Endothelial cell of umbilical vein (primary cell): ENCODE results near the gene EPSTI1. TPM values are rescaled to one million over a fixed set of nuclear protein-coding genes. Genes with fewer than 3 reads are reported as not detected.

Experiments used
- BruUV-seq: library from RNA; stranded (reverse); fragments of 400-500 nt; replicated peaks from 2 replicates; lab custom pipeline; 2021; lab: Mats Ljungman, UMichigan
- CTCF ChIA-PET: fragments of 300-600, 350-600 bp; sonication (Branson Sonifier 250); formaldehyde crosslinking; loops from one replicate; lab custom pipeline; 2021; ENCODE audit warnings: antibody characterized with exemption, inconsistent platforms; lab: Charles Lee
- POLR2A ChIA-PET: fragments of 300-600, 350-600 bp; sonication (Branson Sonifier 250); formaldehyde crosslinking; loops from one replicate; lab custom pipeline; 2021; ENCODE audit warnings: antibody characterized with exemption, inconsistent platforms; lab: Charles Lee
- DNase-seq: peaks from one replicate; pipeline ENCODE4 v3.0.0-alpha.2; 2011; ENCODE audit warnings: low read depth, low spot score
- FAIRE-seq: peaks from 2 replicates; lab custom pipeline; 2011; peaks lifted over from hg19 to GRCh38; lab: Jason Lieb, UNC
- H2AFZ ChIP-seq: 2 replicates; pipeline ENCODE4 v1.6.0; 2012; ENCODE audit warnings: low read depth, low read length, control low read depth, inconsistent platforms
- H3K27ac ChIP-seq: 2 replicates; pipeline ENCODE4 v1.5.1; 2011; ENCODE audit warnings: low read depth, mild to moderate bottlenecking, control low read depth, low read length, moderate library complexity; ENCODE audit not compliant: insufficient read depth
- H3K27me3 ChIP-seq, 2 experiments: 2 replicates each; pipeline versions ENCODE4 v1.6.0 to v1.6.1; 2011; ENCODE audit warnings: low read length in 2 of 2, mixed read lengths in 1 of 2; ENCODE audit not compliant: control insufficient read depth in 2 of 2, insufficient read depth in 2 of 2
- H3K36me3 ChIP-seq, 2 experiments: 2 replicates in 1 of 2; 3 replicates in 1 of 2; pipeline ENCODE4 v1.5.1; 2011; ENCODE audit warnings: low read length in 2 of 2, mild to moderate bottlenecking in 1 of 2, moderate library complexity in 1 of 2; ENCODE audit not compliant: control insufficient read depth in 2 of 2, insufficient read depth in 2 of 2; ENCODE audit errors: extremely low read depth in 1 of 2
- H3K4me1 ChIP-seq: 3 replicates; pipeline ENCODE4 v1.5.1; 2011; ENCODE audit warnings: mild to moderate bottlenecking, low read length; ENCODE audit not compliant: control insufficient read depth, insufficient read depth; ENCODE audit errors: extremely low read depth
- H3K4me2 ChIP-seq: 2 replicates; pipeline ENCODE4 v1.6.1; 2011; ENCODE audit warnings: low read length, control low read depth, mixed read lengths; ENCODE audit not compliant: insufficient read depth
- H3K4me3 ChIP-seq, 3 experiments: fragments of 200-600 bp in 1 of 3; sonication (generic), shearing (Covaris generic) in 1 of 3; replicated peaks in 1 of 3; 2 replicates each; pipeline ENCODE4 v1.5.1; 2011 to 2016; ENCODE audit warnings: control low read depth in 3 of 3, low read length in 3 of 3, mild to moderate bottlenecking in 2 of 3, inconsistent platforms in 1 of 3, low read depth in 1 of 3, moderate library complexity in 1 of 3; ENCODE audit not compliant: insufficient read depth in 1 of 3
- H3K79me2 ChIP-seq: 2 replicates; pipeline ENCODE4 v1.6.0; 2012; ENCODE audit warnings: low read length, inconsistent platforms; ENCODE audit not compliant: control insufficient read depth, insufficient read depth
- H3K9ac ChIP-seq: replicated peaks from 2 replicates; pipeline ENCODE3; 2011; ENCODE audit warnings: low read length, control low read depth; ENCODE audit not compliant: insufficient read depth; ENCODE audit errors: extremely low read depth
- H3K9me1 ChIP-seq: replicated peaks from 3 replicates; pipeline ENCODE4 v1.6.0; 2011; ENCODE audit warnings: mild to moderate bottlenecking, low read length; ENCODE audit not compliant: control insufficient read depth, insufficient read depth; ENCODE audit errors: extremely low read depth
- H3K9me3 ChIP-seq: replicated peaks from 2 replicates; pipeline ENCODE4 v1.5.1; 2012; ENCODE audit warnings: low read length, inconsistent platforms; ENCODE audit not compliant: control insufficient read depth, insufficient read depth
- H4K20me1 ChIP-seq: replicated peaks from 2 replicates; pipeline ENCODE3; 2011; ENCODE audit warnings: mild to moderate bottlenecking, low read length; ENCODE audit not compliant: control insufficient read depth, insufficient read depth; ENCODE audit errors: extremely low read depth
- EZH2 ChIP-seq: IDR thresholded peaks from 2 replicates; pipeline ENCODE4 v1.6.1; 2012; ENCODE audit warnings: borderline replicate concordance, low read depth, mild to moderate bottlenecking, moderate library complexity, low read length, inconsistent platforms; ENCODE audit not compliant: severe bottlenecking
- FOS ChIP-seq: IDR thresholded peaks from 2 replicates; pipeline ENCODE4 v1.6.1; 2011; ENCODE audit warnings: mild to moderate bottlenecking, low read length, moderate library complexity, borderline replicate concordance; ENCODE audit not compliant: insufficient read depth
- GATA2 ChIP-seq: IDR thresholded peaks from 2 replicates; pipeline ENCODE4 v1.7.0; 2011; ENCODE audit warnings: low read depth, mild to moderate bottlenecking, moderate library complexity, mixed read lengths, low read length; ENCODE audit not compliant: insufficient read length, insufficient read depth
- JUN ChIP-seq: IDR thresholded peaks from 2 replicates; pipeline ENCODE4 v1.6.1; 2011; ENCODE audit warnings: borderline replicate concordance, low read depth; ENCODE audit not compliant: insufficient read length, insufficient read depth
- MAX ChIP-seq: IDR thresholded peaks from 2 replicates; pipeline ENCODE4 v1.6.1; 2011; ENCODE audit not compliant: insufficient read depth, insufficient read length
- MYC ChIP-seq: IDR thresholded peaks from one replicate; pipeline ENCODE4 v1.6.1; 2011; ENCODE audit warnings: mild to moderate bottlenecking, low read depth, low read length
- POLR2A ChIP-seq: IDR thresholded peaks from 2 replicates; pipeline ENCODE4 v1.6.1; 2012; ENCODE audit warnings: low read depth, mild to moderate bottlenecking, control low read depth, low read length
- POLR2AphosphoS5 ChIP-seq: IDR thresholded peaks from 2 replicates; pipeline ENCODE4 v1.6.1; 2012; ENCODE audit warnings: low read depth, mild to moderate bottlenecking, control low read depth, low read length, moderate library complexity; ENCODE audit not compliant: insufficient read depth
- dilution Hi-C: fragments of 300-500 bp; cut with MboI; formaldehyde crosslinking; loops from one replicate; pipeline ENCODE4 v1.15.0; 2019; ENCODE audit warnings: low sequenced_read_pairs; ENCODE audit not compliant: extremely low pct_ligation_motif_present
- intact Hi-C: fragments of 100-400 bp; cut with micrococcal nuclease; formaldehyde crosslinking; loops from one replicate; pipeline ENCODE4 v1.10.0; 2022
- polyA plus RNA-seq, 4 experiments: library from polyadenylated mRNA; depleted of rRNA in 3 of 4; stranded (reverse) in 3 of 4; unstranded in 1 of 4; fragments of >200 nt; gene quantifications; 2 replicates each; pipeline versions ENCODE4 v1.2.1 to v1.2.3, GENCODE V29; 2011 to 2012; ENCODE audit warnings: missing spikeins in 1 of 4
- total RNA-seq: library from RNA; stranded (reverse); gene quantifications from 2 replicates; pipeline ENCODE4 v1.2.3, GENCODE V29; 2021
- TF ChIP-seq, protein P1 (sequence below), 2 donors: IDR thresholded peaks; 1 replicate in 1 of 2; 2 replicates in 1 of 2; pipeline ENCODE4 v1.5.1; 2011; ENCODE audit warnings: low read length in 2 of 2, mild to moderate bottlenecking in 2 of 2, moderate library complexity in 2 of 2, control low read depth in 1 of 2, inconsistent platforms in 1 of 2, low read depth in 1 of 2; ENCODE audit not compliant: insufficient read depth in 1 of 2; ENCODE audit errors: extremely low read depth in 1 of 2

Gene EPSTI1
- total and polyA plus RNA-seq, 2 donors (not counting 3 experiments of a cell fraction or from before 2014, with no cell fraction given): 0.77 to 3.1 TPM

GRCh38 chr13:42852136-42852535 is 139.9 kb downstream of the EPSTI1 start:
- H3K27ac ChIP-seq: no peak overlapping the region
- ChIA-PET CTCF (interaction anchor here (1.0 to 1.7 kb wide), 4 partner anchors 9 to 952 kb away, joined by 3 to 4 read pairs (median 4); no protein-coding TSS in a partner anchor), POLR2A (no interaction called here)
- intact Hi-C loops (no loop called here), dilution Hi-C loops (no loop called here)
- DNase-seq (no peak), FAIRE-seq (no peak)
- no peaks in the 10 kb centered on the region for H3K79me2 ChIP-seq
- H3K4me1 ChIP-seq: no peaks in the 10 kb centered on the region
- no peaks in the 10 kb centered on the region for H4K20me1 ChIP-seq
- no peaks in the 10 kb centered on the region for H3K9me1 ChIP-seq
- peaks cover 0 to 2% of the 10 kb centered on the region in 2 experiments for H3K27me3 ChIP-seq
- H3K9ac ChIP-seq: no peak overlapping the region
- TF ChIP-seq MYC (no peak), EZH2 (no peak), POLR2A (no peak), FOS (no peak), POLR2AphosphoS5 (no peak), JUN (no peak)
- H3K4me3 ChIP-seq: no peak overlapping the region
- H3K4me2 ChIP-seq: no peak overlapping the region
- no TSS peak for BruUV-seq
- H3K36me3 ChIP-seq: no peaks in the 10 kb centered on the region
- H2AFZ ChIP-seq: no peak overlapping the region
- H3K9me3 ChIP-seq: no peaks in the 10 kb centered on the region

GRCh38 chr13:42849200-42849599 is 142.8 kb downstream of the EPSTI1 start:
- H3K36me3 ChIP-seq: no peaks in the 10 kb centered on the region
- POLR2A ChIA-PET: no interaction called here
- no peak overlapping the region for H3K4me3 ChIP-seq
- no TSS peak for BruUV-seq
- no peaks in the 10 kb centered on the region for H3K9me3 ChIP-seq
- H4K20me1 ChIP-seq: no peaks in the 10 kb centered on the region
- peaks cover 0 to 3% of the 10 kb centered on the region in 2 experiments for H3K27me3 ChIP-seq
- H3K79me2 ChIP-seq: no peaks in the 10 kb centered on the region
- CTCF ChIA-PET: interaction anchor here (1.6 kb wide), 1 partner anchor 11 kb away, joined by 3 read pairs; no protein-coding TSS in a partner anchor
- no peaks in the 10 kb centered on the region for H3K4me1 ChIP-seq
- H3K9ac ChIP-seq: no peak overlapping the region
- TF ChIP-seq MAX: no peak
- TF ChIP-seq, protein P1, sequence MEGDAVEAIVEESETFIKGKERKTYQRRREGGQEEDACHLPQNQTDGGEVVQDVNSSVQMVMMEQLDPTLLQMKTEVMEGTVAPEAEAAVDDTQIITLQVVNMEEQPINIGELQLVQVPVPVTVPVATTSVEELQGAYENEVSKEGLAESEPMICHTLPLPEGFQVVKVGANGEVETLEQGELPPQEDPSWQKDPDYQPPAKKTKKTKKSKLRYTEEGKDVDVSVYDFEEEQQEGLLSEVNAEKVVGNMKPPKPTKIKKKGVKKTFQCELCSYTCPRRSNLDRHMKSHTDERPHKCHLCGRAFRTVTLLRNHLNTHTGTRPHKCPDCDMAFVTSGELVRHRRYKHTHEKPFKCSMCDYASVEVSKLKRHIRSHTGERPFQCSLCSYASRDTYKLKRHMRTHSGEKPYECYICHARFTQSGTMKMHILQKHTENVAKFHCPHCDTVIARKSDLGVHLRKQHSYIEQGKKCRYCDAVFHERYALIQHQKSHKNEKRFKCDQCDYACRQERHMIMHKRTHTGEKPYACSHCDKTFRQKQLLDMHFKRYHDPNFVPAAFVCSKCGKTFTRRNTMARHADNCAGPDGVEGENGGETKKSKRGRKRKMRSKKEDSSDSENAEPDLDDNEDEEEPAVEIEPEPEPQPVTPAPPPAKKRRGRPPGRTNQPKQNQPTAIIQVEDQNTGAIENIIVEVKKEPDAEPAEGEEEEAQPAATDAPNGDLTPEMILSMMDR (IDR thresholded peaks at IDR 0.05; ENCODE audit: extremely low read depth in 1 of 2, insufficient read depth in 1 of 2, low read depth in 1 of 2, low read length in 2 of 2): no peak
- no peak for TF ChIP-seq POLR2A
- no peak for TF ChIP-seq POLR2AphosphoS5
- TF ChIP-seq JUN: no peak
- TF ChIP-seq MYC: no peak
- no peak for TF ChIP-seq GATA2
- TF ChIP-seq EZH2: no peak
- no peak for TF ChIP-seq FOS
- no peak overlapping the region for H3K4me2 ChIP-seq
- no peak overlapping the region for H3K27ac ChIP-seq
- no peak overlapping the region for H2AFZ ChIP-seq
- intact Hi-C loops: no loop called here
- dilution Hi-C loops: no loop called here
- H3K9me1 ChIP-seq: no peaks in the 10 kb centered on the region
- no peak for FAIRE-seq
- no peak for DNase-seq
